NCI-H82 (cell line): ENCODE data around the gene BEST3.
A peak's percentile ranks its signal among the peaks of the same experiment; 100 is the strongest.
"Not testable (repeated sequence)": the region's sequence is repeated elsewhere in the genome, so short reads cannot be mapped to it uniquely, and the experiment has no call there.

ENCODE experiments used
- DNase-seq: peaks from one replicate; lab custom pipeline; 2025; lab: John Stamatoyannopoulos, UW

The BEST3 gene

GRCh38 chr12:69688021-69688420 lies 11.1 kb downstream of the BEST3 start:
- no peak for DNase-seq

- DNase-seq, result no peak
Measured at GRCh38 chr12:69687390-69687789, 11.7 kb downstream of the BEST3 start.

GRCh38 chr12:69686731-69687130 lies 12.4 kb downstream of the BEST3 start:
- DNase-seq, result no peak

GRCh38 chr12:69685810-69686209 lies 13.3 kb downstream of the BEST3 start:
- no peak for DNase-seq

- DNase-seq, result no peak
Measured at GRCh38 chr12:69684466-69684865, 14.6 kb downstream of the BEST3 start.

- no peak for DNase-seq
Measured at GRCh38 chr12:69682110-69682755, 16.9 kb downstream of the BEST3 start.

- DNase-seq, result no peak
Measured at GRCh38 chr12:69679119-69679518, 20.0 kb downstream of the BEST3 start.

GRCh38 chr12:69676257-69677012 lies 22.7 kb downstream of the BEST3 start:
- no peak for DNase-seq

GRCh38 chr12:69672195-69672594 lies 26.9 kb downstream of the BEST3 start:
- DNase-seq, result no peak

- no peak for DNase-seq
Measured at GRCh38 chr12:69671597-69671996, 27.5 kb downstream of the BEST3 start.

GRCh38 chr12:69666798-69667197 lies 32.3 kb downstream of the BEST3 start:
- DNase-seq, result peak; percentile 77

GRCh38 chr12:69664930-69665377 lies 34.1 kb downstream of the BEST3 start:
- not testable (repeated sequence) for DNase-seq

- DNase-seq, result no peak
Measured at GRCh38 chr12:69663726-69664125, 35.4 kb downstream of the BEST3 start.

- peak; percentile 86 for DNase-seq
Measured at GRCh38 chr12:69662764-69663163, 36.3 kb downstream of the BEST3 start.

GRCh38 chr12:69661386-69661785 lies 37.7 kb downstream of the BEST3 start:
- DNase-seq, result no peak

- no peak for DNase-seq
Measured at GRCh38 chr12:69660164-69660863, 38.8 kb downstream of the BEST3 start.

- DNase-seq, result no peak
Measured at GRCh38 chr12:69658203-69658602, 40.9 kb downstream of the BEST3 start.

GRCh38 chr12:69657376-69658137 lies 41.5 kb downstream of the BEST3 start:
- peak; percentile 15 for DNase-seq

GRCh38 chr12:69655616-69656340 lies 43.3 kb downstream of the BEST3 start:
- no peak for DNase-seq

GRCh38 chr12:69653703-69654102 lies 45.4 kb downstream of the BEST3 start:
- DNase-seq, result no peak

GRCh38 chr12:69651922-69652321 lies 47.2 kb downstream of the BEST3 start:
- no peak for DNase-seq

- DNase-seq, result no peak
Measured at GRCh38 chr12:69649529-69649928, 49.6 kb downstream of the BEST3 start.
